ENCODE measurements around the gene SDS. TPM values are rescaled to one million over a fixed set of nuclear protein-coding genes. Genes with fewer than 3 reads are reported as not detected.

The SDS gene
- total and polyA plus RNA-seq, 2 of the 8 experiments (the other 6 are each of a cell fraction or from before 2014, with no cell fraction given) = 0.21 TPM; not detected in 1

- Histone ChIP-seq H3K18ac (ENCODE audit: extremely low read depth, low read length) (no peak overlapping the region), H3K4me3 (ENCODE audit: extremely low read depth in 1 of 4, insufficient read depth in 2 of 4, low read depth in 3 of 4, low read length in 4 of 4) (no peak overlapping the region), H3K23me2 (ENCODE audit: low read depth, low read length) (peaks cover 8% of the 10 kb centered on the region; the same call in 1 of the 2 replicates), H3K23ac (ENCODE audit: insufficient read length) (no peak overlapping the region), H2BK120ac (replicated peaks; ENCODE audit: low read depth, low read length) (no peak overlapping the region), H2AK5ac (ENCODE audit: low read depth, low read length) (no peak overlapping the region), H3K36me3 (ENCODE audit: control insufficient read depth in 2 of 4, insufficient read depth in 4 of 4, low read length in 3 of 4) (peaks cover 0 to 8% (median 4%) of the 10 kb centered on the region in 4 experiments; a peak in 6 of 8 replicates), H4K8ac (ENCODE audit: extremely low read depth, insufficient read depth, low read length) (no peak overlapping the region), H3K14ac (ENCODE audit: insufficient read length) (no peak overlapping the region), H4K20me1 (replicated peaks in 1 of 2; ENCODE audit: control insufficient read depth in 1 of 2, insufficient read depth in 2 of 2, low read length in 2 of 2) (peaks cover 0 to 5% of the 10 kb centered on the region in 2 experiments), H3K27me3 (replicated peaks in 1 of 4; ENCODE audit: control insufficient read depth in 3 of 4, extremely low read depth in 1 of 4, insufficient read depth in 3 of 4, low read length in 3 of 4) (no peaks in the 10 kb centered on the region), H2BK15ac (ENCODE audit: low read length) (no peak overlapping the region), H4K5ac (ENCODE audit: insufficient read length, low read depth, low read length) (no peak overlapping the region), H3K27ac (ENCODE audit: low read depth, low read length) (no peak overlapping the region), H2BK5ac (ENCODE audit: low read depth, low read length) (no peak overlapping the region), H2AFZ (ENCODE audit: low read length) (no peak overlapping the region), H3K9ac (replicated peaks in 1 of 4; ENCODE audit: extremely low read depth in 1 of 4, low read depth in 3 of 4, low read length in 3 of 4) (no peak overlapping the region), H3K79me1 (ENCODE audit: low read depth, low read length) (no peaks in the 10 kb centered on the region), H3K9me3 (ENCODE audit: insufficient read depth in 2 of 2, low read depth in 1 of 2, low read length in 1 of 2) (no peaks in the 10 kb centered on the region), H3K79me2 (ENCODE audit: control insufficient read depth in 1 of 2, insufficient read depth in 2 of 2, low read length in 2 of 2) (no peaks in the 10 kb centered on the region), H2BK20ac (ENCODE audit: low read length) (no peak overlapping the region), H4K91ac (replicated peaks; ENCODE audit: insufficient read length, low read length) (no peak overlapping the region), H3K4me1 (replicated peaks in 1 of 4; ENCODE audit: control insufficient read depth in 3 of 4, insufficient read depth in 4 of 4, low read length in 3 of 4) (no peaks in the 10 kb centered on the region), H2BK12ac (ENCODE audit: low read depth, low read length) (no peak overlapping the region), H3K4ac (replicated peaks; ENCODE audit: insufficient read length, low read depth, low read length) (no peak overlapping the region), H3K56ac (replicated peaks; ENCODE audit: insufficient read length, low read depth, low read length) (no peak overlapping the region), H3K4me2 (ENCODE audit: insufficient read depth in 1 of 2, low read depth in 2 of 2, low read length in 2 of 2) (no peak overlapping the region)
- FAIRE-seq = no peak
- POLR2A ChIA-PET (ENCODE audit: partially characterized antibody) = interaction anchor here (1.0 kb wide), 1 partner anchor 12 kb away, joined by 3 read pairs; no protein-coding TSS in a partner anchor
- DNase-seq (ENCODE audit: low read depth in 1 of 2, low spot score in 2 of 2) = no peak
- CTCF ChIA-PET (ENCODE audit: partially characterized antibody) = interaction anchor here (0.6 kb wide), 1 partner anchor 59 kb away, joined by 4 read pairs; no protein-coding TSS in a partner anchor
- 97% methylated on average over 6 of the region's 6 CpGs; no CpG with 5 or more reads in 1 of the 2 experiments for WGBS, 2 experiments (ENCODE audit: extremely low coverage in 1 of 2, insufficient coverage in 1 of 2, insufficient read length in 1 of 2, insufficient replicate concordance in 2 of 2, low coverage in 1 of 2, low lambda C conversion rate in 2 of 2, missing lambda C conversion rate in 1 of 2)
- TF ChIP-seq KDM4A (IDR thresholded peaks at IDR 0.05; ENCODE audit: low read depth, low read length, severe bottlenecking) (no peak), BCL11A (IDR thresholded peaks at IDR 0.05; ENCODE audit: low read depth in 2 of 2, low read length in 2 of 2) (no peak), RXRA (IDR thresholded peaks at IDR 0.05; ENCODE audit: insufficient read depth, low read depth, low read length) (no peak), KDM5A (IDR thresholded peaks at IDR 0.05; ENCODE audit: low read length) (no peak), BRCA1 (IDR thresholded peaks at IDR 0.05; ENCODE audit: low read depth, low read length) (no peak), EZH2 (IDR thresholded peaks at IDR 0.05; ENCODE audit: low read depth, low read length, severe bottlenecking) (no peak), GABPA (IDR thresholded peaks at IDR 0.05; ENCODE audit: borderline replicate concordance, insufficient read depth, low read length) (no peak), SP1 (IDR thresholded peaks at IDR 0.05; ENCODE audit: low read depth, low read length) (no peak), CBX8 (IDR thresholded peaks at IDR 0.05; ENCODE audit: borderline replicate concordance, low read depth, low read length) (no peak), E2F6 (IDR thresholded peaks at IDR 0.05) (no peak), POU5F1 (IDR thresholded peaks at IDR 0.05; ENCODE audit: low read depth, low read length) (no peak), TEAD4 (IDR thresholded peaks at IDR 0.05; ENCODE audit: low read depth, low read length) (no peak), SIRT6 (IDR thresholded peaks at IDR 0.05; ENCODE audit: low read length) (no peak)
Measured at GRCh38 chr12:113385282-113385882, 18.3 kb downstream of the SDS start.
